CD4-positive, alpha-beta T cell treated with Interleukin-10 for 1 hour (primary cell): ENCODE measurements around the gene FAM53B.
A peak's percentile ranks its signal among the peaks of the same experiment; 100 is the strongest.

ENCODE experiments used
- DNase-seq: peaks from one replicate; pipeline ENCODE4 v3.0.0-alpha.2; 2020

Gene FAM53B

DNA sequence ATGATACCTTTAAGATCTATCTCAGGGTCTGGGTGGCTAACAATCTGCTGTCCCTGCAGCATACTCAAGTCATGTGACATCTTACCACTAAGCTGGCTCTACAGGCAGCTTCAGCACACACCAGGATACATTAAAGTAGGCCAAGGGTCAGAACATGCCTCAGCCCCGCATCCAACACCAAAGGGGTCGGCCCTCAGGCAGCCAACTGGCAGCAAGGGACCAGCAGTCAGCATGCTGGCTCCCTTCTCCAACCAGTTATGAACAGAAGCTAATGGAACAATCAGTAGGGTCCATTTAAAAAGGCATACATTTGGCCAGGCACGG, 37.1 kb downstream of the FAM53B start:
- DNase-seq = no peak

- DNase-seq = no peak
Observed at GRCh38 chr10:124706462-124707143, 37.6 kb downstream of the FAM53B start.

DNA sequence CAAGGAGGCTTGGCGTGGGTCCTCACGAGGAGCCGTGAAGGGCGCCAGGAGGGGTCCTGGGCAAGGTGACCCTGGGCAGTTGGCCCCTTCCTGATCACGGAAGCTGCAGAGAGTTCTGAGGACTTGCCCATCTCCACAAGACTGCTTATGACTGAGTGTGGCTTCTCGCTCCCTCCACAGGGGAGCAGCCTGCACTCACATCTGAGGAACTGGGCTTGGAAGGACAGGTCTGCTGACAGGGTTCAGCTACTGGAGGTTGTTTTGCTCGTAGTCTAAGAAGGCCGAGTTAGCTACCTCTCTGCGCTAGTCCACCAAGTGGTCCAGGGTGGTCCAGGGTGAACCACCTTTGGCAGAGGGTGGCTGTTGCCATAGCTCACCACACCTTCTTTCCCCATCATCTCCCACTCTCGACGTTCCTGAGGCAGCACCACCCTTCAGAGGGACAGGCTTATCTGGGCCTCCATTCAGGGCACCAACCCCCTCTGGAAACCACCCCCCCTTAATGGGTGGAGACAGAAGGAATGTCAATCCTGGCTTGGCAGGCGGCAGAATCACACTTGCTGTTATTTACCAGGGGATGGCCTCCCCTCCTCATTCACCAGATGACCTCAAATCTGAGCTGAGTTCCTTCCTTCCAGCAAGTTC, 38.2 kb downstream of the FAM53B start:
- DNase-seq = no peak

- no peak for DNase-seq
Observed at GRCh38 chr10:124705381-124705740, 38.8 kb downstream of the FAM53B start.

DNA sequence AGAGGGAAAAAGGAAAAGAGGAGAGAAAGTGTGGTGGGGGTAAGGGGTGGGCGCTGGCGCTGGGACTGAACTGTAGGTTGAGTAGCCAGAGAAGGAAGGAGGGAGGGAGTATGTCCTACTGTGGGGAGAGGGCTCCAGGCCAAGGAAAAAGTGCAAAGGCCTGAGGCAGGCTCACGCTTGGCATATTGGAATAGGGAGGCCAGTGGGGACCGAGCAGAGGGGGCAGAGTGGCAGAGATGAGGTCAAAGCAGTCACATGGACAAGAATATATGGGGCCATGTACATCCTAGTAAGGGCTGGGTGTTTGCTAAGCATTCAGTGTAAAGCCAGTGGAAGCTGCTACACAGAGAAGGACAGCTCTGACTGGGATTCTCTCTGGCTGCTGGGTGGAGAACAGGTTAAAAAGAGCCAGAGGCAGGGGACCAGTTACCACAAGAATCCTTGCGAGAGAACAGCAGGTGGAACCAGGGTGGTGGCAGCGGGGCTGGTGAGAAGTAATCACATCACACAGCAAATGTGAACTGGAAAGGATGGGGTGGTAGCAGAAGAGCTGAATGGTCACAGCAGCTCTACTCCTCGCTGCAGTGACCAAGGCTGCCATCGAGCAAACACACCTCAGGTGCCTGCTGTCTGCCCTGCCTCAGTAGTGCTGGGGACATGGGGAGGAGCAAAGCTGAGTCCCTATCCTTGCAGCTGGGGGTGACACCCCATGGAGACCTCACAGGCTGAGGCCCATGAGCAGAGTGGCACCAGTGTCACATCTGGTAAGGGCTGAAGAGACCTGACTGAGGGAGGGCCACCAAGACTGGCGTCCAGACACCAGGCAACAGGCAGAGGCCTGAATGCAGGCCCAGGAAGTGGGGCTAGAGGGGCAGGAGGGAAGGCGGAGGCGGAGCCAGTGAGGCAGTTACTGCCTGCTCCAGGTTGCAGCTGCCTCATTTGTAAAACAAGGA, 39.5 kb downstream of the FAM53B start:
- no peak for DNase-seq

GRCh38 chr10:124703778-124704427, 40.3 kb downstream of the FAM53B start:
- DNase-seq = no peak

DNA sequence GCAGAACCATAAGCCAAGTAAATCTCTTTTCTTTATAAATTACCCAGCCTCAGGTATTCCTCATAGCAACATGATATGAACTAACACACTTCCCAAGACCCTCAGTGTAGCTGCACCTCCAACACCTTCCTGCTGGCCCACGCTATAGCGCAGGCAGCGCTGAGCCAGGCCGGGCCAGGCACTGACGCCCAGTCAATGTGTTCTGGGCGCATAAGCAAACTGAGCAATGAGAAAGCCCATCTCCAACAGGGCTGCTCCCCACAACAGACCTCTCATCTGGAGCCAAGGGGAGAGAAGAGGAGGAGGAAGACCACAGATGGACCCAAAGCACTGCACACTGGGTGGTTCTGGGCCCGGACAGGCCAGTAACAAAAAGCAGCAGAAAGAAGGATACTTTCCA, 40.8 kb downstream of the FAM53B start:
- no peak for DNase-seq

DNA sequence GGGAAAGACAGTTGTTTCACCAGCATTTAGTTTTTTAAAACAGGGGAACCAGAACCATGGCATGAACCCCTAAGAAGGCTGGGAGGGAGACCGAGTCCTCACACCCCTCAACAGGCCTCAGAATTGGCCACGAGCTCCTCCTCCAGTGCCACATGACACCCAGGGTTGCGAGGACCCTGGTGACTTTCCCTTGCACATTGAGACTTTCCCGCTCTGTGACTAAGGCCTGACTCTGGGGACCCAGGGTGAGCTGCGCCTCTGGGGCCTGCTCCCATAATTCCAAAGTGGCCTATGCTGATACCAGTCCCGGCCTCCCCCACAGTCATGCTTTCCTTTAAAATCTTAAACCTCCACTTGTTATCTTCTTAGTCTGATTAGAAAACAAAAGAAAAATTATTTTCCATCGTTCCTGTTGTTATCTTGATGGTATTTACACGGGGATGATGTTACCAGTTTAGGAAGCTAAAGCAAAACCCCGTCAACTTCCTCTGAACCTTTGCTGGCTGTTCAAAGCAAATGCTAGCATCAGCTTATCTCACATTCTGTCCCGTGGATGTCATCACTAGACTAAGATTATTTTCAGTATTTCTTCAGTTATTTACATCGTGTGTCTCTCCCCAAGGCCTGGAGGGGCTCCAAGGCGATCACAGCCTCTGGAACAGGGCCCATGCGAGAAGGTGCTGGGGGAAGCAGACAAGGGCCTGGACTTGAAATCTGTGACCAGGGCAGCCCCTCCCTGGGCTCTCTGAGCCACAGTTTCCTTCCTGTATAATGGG, 42.1 kb downstream of the FAM53B start:
- peak; percentile 57 for DNase-seq

DNA sequence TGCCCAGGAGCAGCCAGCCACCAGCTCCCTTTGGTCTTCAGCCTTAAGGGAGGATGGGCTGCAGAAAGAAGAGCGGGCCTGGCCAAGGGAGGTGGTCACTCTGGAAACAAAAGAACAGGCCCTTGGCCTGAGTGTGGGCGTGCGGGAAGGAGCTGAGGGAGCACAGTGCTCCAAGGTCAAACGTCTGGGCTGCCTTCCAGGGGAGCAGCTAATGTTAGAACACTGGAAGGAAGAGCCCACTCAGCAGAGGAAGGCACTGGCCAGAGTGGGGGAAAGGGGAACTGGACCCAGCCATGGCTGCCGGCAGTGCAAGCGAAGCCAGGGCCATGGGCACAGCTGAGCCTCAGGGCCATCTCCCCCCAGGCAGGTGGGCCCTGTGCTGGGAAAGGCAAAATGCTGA, 42.7 kb downstream of the FAM53B start:
- DNase-seq = no peak

GRCh38 chr10:124701038-124701365, 43.2 kb downstream of the FAM53B start:
- DNase-seq = no peak

GRCh38 chr10:124700293-124701037, 43.7 kb downstream of the FAM53B start:
- DNase-seq = no peak

DNA sequence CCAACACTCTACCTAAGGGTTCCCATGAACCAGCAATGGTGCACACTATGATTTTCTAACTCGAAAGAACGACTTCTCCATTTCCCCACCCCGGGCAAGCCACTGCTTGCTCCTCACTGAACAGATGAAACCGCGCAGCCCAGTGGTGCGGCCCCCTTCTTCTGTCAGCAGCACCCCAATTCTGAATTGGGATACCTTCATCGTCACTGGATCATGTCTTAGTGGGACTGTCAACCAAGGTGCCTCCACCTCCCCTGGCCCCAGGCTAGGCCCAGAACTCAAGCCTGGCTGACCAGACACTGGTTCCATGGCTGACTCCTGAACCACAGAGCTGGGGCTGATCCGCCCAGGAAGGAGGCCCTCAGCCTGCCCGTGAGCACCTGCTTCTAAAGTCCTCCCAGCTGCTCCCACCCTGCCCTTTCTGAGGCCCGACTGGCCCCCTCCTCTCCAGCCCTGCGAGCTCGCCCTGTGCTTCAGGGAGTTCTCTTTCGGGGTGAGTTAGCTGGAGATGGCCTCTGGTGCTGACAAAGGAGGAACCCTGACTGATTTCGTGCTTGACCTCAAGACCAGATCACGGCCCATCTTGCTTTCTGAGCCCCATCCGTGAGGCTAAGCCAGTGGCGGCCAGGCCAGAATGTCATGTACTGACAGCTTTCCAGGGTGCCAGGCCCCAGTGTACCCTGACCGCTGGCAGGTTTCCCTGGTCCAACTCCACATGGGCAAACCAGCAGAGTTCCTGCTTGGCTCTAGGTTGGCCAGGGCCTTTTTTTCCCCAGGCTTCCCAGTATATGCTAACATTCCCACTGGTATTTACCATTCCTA, 44.5 kb downstream of the FAM53B start:
- no peak for DNase-seq

DNA sequence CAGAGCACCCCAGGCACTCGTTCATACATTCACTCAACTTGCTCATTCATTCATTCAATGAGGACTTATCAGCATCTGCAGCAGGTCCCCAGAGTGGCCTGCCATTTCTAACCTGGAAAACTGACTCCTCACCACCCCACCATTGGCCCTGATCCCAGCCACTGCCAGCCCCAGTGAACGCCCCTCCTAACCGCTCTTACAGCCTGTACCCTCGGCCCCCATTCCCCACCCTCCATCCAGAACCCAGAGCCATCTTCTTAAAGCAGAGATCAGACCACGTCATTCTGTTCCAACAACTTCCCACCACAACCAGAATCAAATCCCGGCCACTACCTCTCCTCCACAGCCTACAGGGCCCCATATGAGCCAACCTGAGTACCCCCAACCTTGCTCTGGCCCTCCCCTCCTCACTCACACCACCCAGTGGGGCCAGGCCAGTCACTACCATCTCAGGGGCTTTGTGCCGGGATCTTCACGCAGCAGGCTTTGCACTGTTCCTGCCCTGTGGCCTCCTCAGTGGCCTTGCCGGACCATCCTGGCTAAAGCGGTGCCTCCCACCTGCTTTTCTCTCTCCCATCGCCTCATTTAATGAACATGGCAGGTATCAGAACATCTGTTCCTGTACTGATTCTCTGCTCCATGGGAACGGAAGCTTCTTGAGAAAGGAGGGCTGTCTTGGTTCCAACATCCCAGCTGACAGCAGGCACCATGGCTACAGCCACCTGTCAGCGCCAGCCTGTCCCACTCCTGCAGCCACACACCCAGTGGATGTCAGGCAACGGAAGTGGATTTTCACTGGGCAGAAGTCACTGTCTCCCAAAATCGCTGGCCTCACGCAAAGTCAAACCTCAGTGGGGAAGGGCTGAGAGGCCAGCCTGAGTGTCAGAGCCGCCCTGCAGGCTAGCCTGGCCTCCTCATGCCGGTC, 45.4 kb downstream of the FAM53B start:
- no peak for DNase-seq

DNA sequence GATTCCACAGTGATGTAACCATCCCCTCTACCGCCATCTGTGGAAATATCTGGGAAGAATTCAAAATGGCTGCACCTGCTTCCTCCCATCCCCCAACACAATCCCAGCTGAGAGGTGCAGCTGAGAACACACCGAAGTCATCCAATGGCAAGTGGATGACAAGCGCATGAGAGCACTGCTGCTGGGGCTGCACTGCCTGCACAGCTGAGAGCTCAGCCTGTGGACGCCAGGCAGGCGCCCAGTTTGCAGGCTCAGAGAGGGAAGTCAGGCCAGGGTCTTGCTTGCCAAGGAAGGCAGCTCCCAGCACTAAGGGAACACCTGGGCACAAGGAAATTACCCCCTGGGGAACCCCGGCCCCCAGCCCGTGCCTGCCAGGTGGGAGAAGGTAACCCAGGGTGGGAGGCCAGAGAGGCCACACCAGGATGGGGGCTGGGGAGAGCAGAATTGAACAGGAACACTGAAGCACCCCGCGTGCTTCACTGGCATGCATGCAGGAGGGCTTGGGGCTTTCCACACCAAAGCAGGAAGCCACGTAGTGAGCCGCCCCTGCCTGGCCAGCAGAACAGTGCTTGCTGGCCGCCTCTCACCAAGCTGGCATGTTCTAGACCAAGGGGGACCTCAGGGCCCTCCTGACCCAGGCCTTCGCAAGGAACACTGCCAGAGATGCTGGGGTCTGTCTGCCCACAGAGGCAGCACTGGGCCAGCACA, 46.2 kb downstream of the FAM53B start:
- DNase-seq = peak; percentile 68

DNA sequence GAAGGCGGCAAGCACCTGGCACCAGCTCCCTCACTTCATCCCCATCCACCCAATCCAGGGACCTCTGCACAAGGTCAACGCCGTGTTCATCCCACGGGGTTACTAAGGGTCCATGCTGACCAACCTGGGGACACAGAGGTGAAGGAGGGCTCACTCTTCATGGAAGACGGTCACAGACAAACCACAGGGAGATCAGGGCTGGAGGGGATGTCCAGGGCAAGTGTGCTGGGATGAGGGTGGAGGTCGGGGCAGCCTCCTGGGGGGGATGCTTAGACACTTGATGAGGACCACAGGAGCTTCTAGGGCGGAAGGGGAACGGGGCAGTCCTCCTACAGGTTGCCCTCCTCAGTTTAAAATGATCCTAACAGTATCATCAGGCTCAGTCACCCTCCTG, 46.7 kb downstream of the FAM53B start:
- DNase-seq = no peak

GRCh38 chr10:124696446-124697392, 47.5 kb downstream of the FAM53B start:
- peak; percentile 63 for DNase-seq

DNA sequence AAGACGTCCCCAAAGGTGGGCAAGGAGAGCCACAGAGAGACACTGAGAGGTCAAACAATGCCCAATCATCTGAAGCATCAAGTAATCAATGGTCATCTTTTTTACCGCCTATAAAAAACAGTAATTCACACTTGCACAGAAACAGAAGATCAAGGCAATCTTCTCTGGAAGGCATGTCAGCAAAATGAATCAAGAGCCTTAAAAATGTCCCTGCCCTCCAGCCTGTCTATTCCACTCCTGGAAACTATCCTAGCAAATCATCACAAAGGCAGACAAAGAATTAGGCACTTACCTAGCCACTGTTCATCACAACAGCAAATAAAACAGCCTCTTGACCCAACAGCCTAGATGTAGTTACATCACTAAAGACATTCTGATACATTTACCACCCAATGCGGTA, 48.9 kb downstream of the FAM53B start:
- DNase-seq = no peak
